ENCODE data around the gene GNG13. TPM values are rescaled to one million over a fixed set of nuclear protein-coding genes. Genes with fewer than 3 reads are reported as not detected.

The GNG13 gene
- total and polyA plus RNA-seq, 2 donors (not counting 3 experiments of a cell fraction or from before 2014, with no cell fraction given), result not detected

- ChIA-PET CTCF (interaction anchor here (0.5 kb wide), 1 partner anchor 51 kb away, joined by 3 read pairs; no protein-coding TSS in a partner anchor), POLR2A (no interaction called here)
- FAIRE-seq (no peak), DNase-seq (ENCODE audit: low read depth, low spot score) (no peak)
- H3K9ac ChIP-seq (replicated peaks; ENCODE audit: extremely low read depth, insufficient read depth, low read length), result no peak overlapping the region
- no peaks in the 10 kb centered on the region for H3K4me1 ChIP-seq (ENCODE audit: control insufficient read depth, extremely low read depth, insufficient read depth, low read length)
- no peak overlapping the region for H3K4me3 ChIP-seq (replicated peaks in 1 of 3; ENCODE audit: insufficient read depth in 1 of 3, low read depth in 1 of 3, low read length in 3 of 3)
- H3K36me3 ChIP-seq (ENCODE audit: control insufficient read depth in 2 of 2, extremely low read depth in 1 of 2, insufficient read depth in 2 of 2, low read length in 2 of 2), result no peaks in the 10 kb centered on the region
- H3K27me3 ChIP-seq (ENCODE audit: control insufficient read depth in 2 of 2, insufficient read depth in 2 of 2, low read length in 2 of 2), result no peaks in the 10 kb centered on the region
- no peak overlapping the region for H3K4me2 ChIP-seq (ENCODE audit: insufficient read depth, low read length)
- H3K79me2 ChIP-seq (ENCODE audit: control insufficient read depth, insufficient read depth, low read length), result no peaks in the 10 kb centered on the region
- H3K9me3 ChIP-seq (replicated peaks; ENCODE audit: control insufficient read depth, insufficient read depth, low read length), result no peaks in the 10 kb centered on the region
- no peaks in the 10 kb centered on the region for H4K20me1 ChIP-seq (replicated peaks; ENCODE audit: control insufficient read depth, extremely low read depth, insufficient read depth, low read length)
- no peak overlapping the region for H3K27ac ChIP-seq (ENCODE audit: insufficient read depth, low read depth, low read length)
- intact Hi-C loops (cut with micrococcal nuclease) (no loop called here), dilution Hi-C loops (cut with MboI; ENCODE audit: extremely low pct_ligation_motif_present, low sequenced_read_pairs) (no loop called here)
- no peaks in the 10 kb centered on the region for H3K9me1 ChIP-seq (replicated peaks; ENCODE audit: control insufficient read depth, extremely low read depth, insufficient read depth, low read length)
- no peak overlapping the region for H2AFZ ChIP-seq (ENCODE audit: low read depth, low read length)
- BruUV-seq (replicated peaks), result no TSS peak
- TF ChIP-seq EZH2 (IDR thresholded peaks at IDR 0.05; ENCODE audit: borderline replicate concordance, low read depth, low read length, severe bottlenecking) (no peak), POLR2A (IDR thresholded peaks at IDR 0.05; ENCODE audit: low read depth, low read length) (no peak), POLR2AphosphoS5 (IDR thresholded peaks at IDR 0.05; ENCODE audit: insufficient read depth, low read depth, low read length) (no peak), GATA2 (IDR thresholded peaks at IDR 0.05; ENCODE audit: insufficient read depth, insufficient read length, low read depth, low read length) (no peak), MYC (IDR thresholded peaks at IDR 0.05; ENCODE audit: low read depth, low read length) (no peak), FOS (IDR thresholded peaks at IDR 0.05; ENCODE audit: borderline replicate concordance, insufficient read depth, low read length) (no peak), MAX (IDR thresholded peaks at IDR 0.05; ENCODE audit: insufficient read depth, insufficient read length) (no peak), JUN (IDR thresholded peaks at IDR 0.05; ENCODE audit: borderline replicate concordance, insufficient read depth, insufficient read length, low read depth) (no peak), CTCF (IDR thresholded peaks at IDR 0.05; ENCODE audit: extremely low read depth in 1 of 2, insufficient read depth in 1 of 2, low read depth in 1 of 2, low read length in 2 of 2) (no peak)
These were observed 21.5 kb downstream of the GNG13 start for GRCh38 chr16:778909-779527.
